ENCODE data around the gene MYL9. TPM values are rescaled to one million over a fixed set of nuclear protein-coding genes. Genes with fewer than 3 reads are reported as not detected.

Gene MYL9
- total RNA-seq, 1 donor from 2014 or later, result 0.78 TPM

GRCh38 chr20:36526521-36527011 is 14.8 kb upstream of the MYL9 start:
- peak; percentile 59 for DNase-seq

GRCh38 chr20:36527331-36528125 is 13.8 kb upstream of the MYL9 start:
- no peak for DNase-seq

GRCh38 chr20:36528176-36528874 is 13.0 kb upstream of the MYL9 start:
- no peak for DNase-seq

GRCh38 chr20:36528875-36529417 is 12.4 kb upstream of the MYL9 start:
- DNase-seq, result no peak

- no peak for DNase-seq
These were observed 8.9 kb upstream of the MYL9 start for GRCh38 chr20:36532388-36532787.

GRCh38 chr20:36532822-36533221 is 8.5 kb upstream of the MYL9 start:
- no peak for DNase-seq

- DNase-seq, result no peak
These were observed 3.1 kb upstream of the MYL9 start for GRCh38 chr20:36538026-36538722.

- no peak for DNase-seq
These were observed 638 bp upstream of the MYL9 start for GRCh38 chr20:36540551-36541211.

- no peak for DNase-seq
These were observed 609 bp downstream of the MYL9 start for GRCh38 chr20:36541768-36542488.

- no peak for DNase-seq
These were observed 1.3 kb downstream of the MYL9 start for GRCh38 chr20:36542516-36543183.

GRCh38 chr20:36543184-36544133 is 2.1 kb downstream of the MYL9 start:
- DNase-seq, result no peak

- no peak for DNase-seq
These were observed 3.1 kb downstream of the MYL9 start for GRCh38 chr20:36544134-36545018.

- no peak for DNase-seq
These were observed 4.9 kb downstream of the MYL9 start for GRCh38 chr20:36546111-36546736.

- DNase-seq, result no peak
These were observed 6.1 kb downstream of the MYL9 start for GRCh38 chr20:36547186-36548005.

GRCh38 chr20:36548006-36548315 is 6.6 kb downstream of the MYL9 start:
- no peak for DNase-seq

- no peak for DNase-seq
These were observed 7.6 kb downstream of the MYL9 start for GRCh38 chr20:36548704-36549627.

All from occipital lobe (tissue), 2 donors.